Rectal smooth muscle tissue (tissue), 1 donor: ENCODE data around the gene DMBT1.
"Not testable (repeated sequence)": the region's sequence is repeated elsewhere in the genome, so short reads cannot be mapped to it uniquely, and the experiment has no call there.

ENCODE experiments used
- H3K27ac ChIP-seq: one replicate; pipeline ENCODE4 v1.7.0; 2013; ENCODE audit warnings: low read depth, low read length, inconsistent platforms
- H3K27me3 ChIP-seq: one replicate; pipeline ENCODE4 v1.7.0; 2013; ENCODE audit warnings: low read length; ENCODE audit not compliant: control insufficient read depth, insufficient read depth
- H3K36me3 ChIP-seq: one replicate; pipeline ENCODE4 v1.7.0; 2013; ENCODE audit warnings: low read length; ENCODE audit not compliant: control insufficient read depth, insufficient read depth
- H3K4me1 ChIP-seq: one replicate; pipeline ENCODE4 v1.7.0; 2013; ENCODE audit warnings: low read length; ENCODE audit not compliant: control insufficient read depth, insufficient read depth
- H3K4me3 ChIP-seq: one replicate; pipeline ENCODE4 v1.7.0; 2013; ENCODE audit warnings: low read length
- H3K9ac ChIP-seq: one replicate; pipeline ENCODE4 v1.7.0; 2013; ENCODE audit warnings: low read length

Gene DMBT1

GRCh38 chr10:122567056-122567660 lies 6.6 kb downstream of the DMBT1 start:
- no peaks in the 10 kb centered on the region for H3K4me1 ChIP-seq
- H3K27ac ChIP-seq, result no peak overlapping the region
- no peak overlapping the region for H3K4me3 ChIP-seq
- no peak overlapping the region for H3K9ac ChIP-seq
- H3K27me3 ChIP-seq, result peaks cover 2% of the 10 kb centered on the region
- no peaks in the 10 kb centered on the region for H3K36me3 ChIP-seq

GRCh38 chr10:122568551-122568950 lies 8.0 kb downstream of the DMBT1 start:
- Histone ChIP-seq H3K9ac (no peak overlapping the region), H3K4me1 (no peaks in the 10 kb centered on the region), H3K27ac (no peak overlapping the region), H3K4me3 (no peak overlapping the region), H3K27me3 (peaks cover 2% of the 10 kb centered on the region), H3K36me3 (no peaks in the 10 kb centered on the region)

GRCh38 chr10:122570920-122571319 lies 10.4 kb downstream of the DMBT1 start:
- Histone ChIP-seq H3K9ac (no peak overlapping the region), H3K36me3 (no peaks in the 10 kb centered on the region), H3K27ac (no peak overlapping the region), H3K4me1 (no peaks in the 10 kb centered on the region), H3K4me3 (no peak overlapping the region), H3K27me3 (no peaks in the 10 kb centered on the region)

GRCh38 chr10:122571892-122572291 lies 11.3 kb downstream of the DMBT1 start:
- H3K4me1 ChIP-seq, result no peaks in the 10 kb centered on the region
- H3K9ac ChIP-seq, result no peak overlapping the region
- no peak overlapping the region for H3K27ac ChIP-seq
- no peaks in the 10 kb centered on the region for H3K27me3 ChIP-seq
- H3K4me3 ChIP-seq, result no peak overlapping the region
- no peaks in the 10 kb centered on the region for H3K36me3 ChIP-seq

- no peak overlapping the region for H3K27ac ChIP-seq
- no peak overlapping the region for H3K9ac ChIP-seq
- H3K4me1 ChIP-seq, result no peaks in the 10 kb centered on the region
- H3K4me3 ChIP-seq, result no peak overlapping the region
- H3K27me3 ChIP-seq, result no peaks in the 10 kb centered on the region
- H3K36me3 ChIP-seq, result no peaks in the 10 kb centered on the region
Measured at GRCh38 chr10:122575776-122576175, 15.2 kb downstream of the DMBT1 start.

- no peak overlapping the region for H3K9ac ChIP-seq
- H3K36me3 ChIP-seq, result no peaks in the 10 kb centered on the region
Measured at GRCh38 chr10:122576291-122576690, 15.7 kb downstream of the DMBT1 start.

GRCh38 chr10:122577311-122577885 lies 16.8 kb downstream of the DMBT1 start:
- no peaks in the 10 kb centered on the region for H3K4me1 ChIP-seq
- no peaks in the 10 kb centered on the region for H3K36me3 ChIP-seq
- no peak overlapping the region for H3K4me3 ChIP-seq
- H3K27ac ChIP-seq, result no peak overlapping the region
- no peak overlapping the region for H3K9ac ChIP-seq
- no peaks in the 10 kb centered on the region for H3K27me3 ChIP-seq

More at GRCh38 chr10:122576291-122576690, 15.7 kb downstream of the DMBT1 start:
- Histone ChIP-seq H3K4me1 (no peaks in the 10 kb centered on the region), H3K27me3 (no peaks in the 10 kb centered on the region), H3K4me3 (no peak overlapping the region), H3K27ac (no peak overlapping the region)

- H3K9ac ChIP-seq, H3K27ac ChIP-seq, H3K36me3 ChIP-seq, H3K4me3 ChIP-seq, H3K27me3 ChIP-seq, H3K4me1 ChIP-seq: not testable (repeated sequence)
Measured at GRCh38 chr10:122586070-122586469, 25.5 kb downstream of the DMBT1 start.

GRCh38 chr10:122587098-122587760 lies 26.7 kb downstream of the DMBT1 start:
- H3K4me1 ChIP-seq, result no peaks in the 10 kb centered on the region
- H3K27ac ChIP-seq, result no peak overlapping the region
- H3K9ac ChIP-seq, result no peak overlapping the region
- no peaks in the 10 kb centered on the region for H3K36me3 ChIP-seq
- no peak overlapping the region for H3K4me3 ChIP-seq
- H3K27me3 ChIP-seq, result no peaks in the 10 kb centered on the region

GRCh38 chr10:122588381-122588780 lies 27.8 kb downstream of the DMBT1 start:
- Histone ChIP-seq H3K36me3 (no peaks in the 10 kb centered on the region), H3K27ac (no peak overlapping the region)

GRCh38 chr10:122590153-122590552 lies 29.6 kb downstream of the DMBT1 start:
- Histone ChIP-seq H3K27me3 (no peaks in the 10 kb centered on the region), H3K4me1 (no peaks in the 10 kb centered on the region), H3K4me3 (no peak overlapping the region), H3K36me3 (no peaks in the 10 kb centered on the region), H3K27ac (no peak overlapping the region), H3K9ac (no peak overlapping the region)

More at GRCh38 chr10:122588381-122588780, 27.8 kb downstream of the DMBT1 start:
- Histone ChIP-seq H3K4me3 (no peak overlapping the region), H3K27me3 (no peaks in the 10 kb centered on the region), H3K4me1 (no peaks in the 10 kb centered on the region), H3K9ac (no peak overlapping the region)

- no peak overlapping the region for H3K4me3 ChIP-seq
- no peak overlapping the region for H3K27ac ChIP-seq
- H3K36me3 ChIP-seq, result no peaks in the 10 kb centered on the region
- H3K27me3 ChIP-seq, result no peaks in the 10 kb centered on the region
- no peak overlapping the region for H3K9ac ChIP-seq
- H3K4me1 ChIP-seq, result no peaks in the 10 kb centered on the region
Measured at GRCh38 chr10:122591736-122592135, 31.2 kb downstream of the DMBT1 start.

- no peak overlapping the region for H3K9ac ChIP-seq
- no peaks in the 10 kb centered on the region for H3K4me1 ChIP-seq
- H3K36me3 ChIP-seq, result no peaks in the 10 kb centered on the region
- no peak overlapping the region for H3K4me3 ChIP-seq
- no peaks in the 10 kb centered on the region for H3K27me3 ChIP-seq
- no peak overlapping the region for H3K27ac ChIP-seq
Measured at GRCh38 chr10:122592161-122592560, 31.6 kb downstream of the DMBT1 start.
